ENCODE data around the gene CUX1. TPM values are rescaled to one million over a fixed set of nuclear protein-coding genes. Genes with fewer than 3 reads are reported as not detected.

The CUX1 gene
- total RNA-seq, 1 experiment from 2014 or later: 64.3 TPM

DNA sequence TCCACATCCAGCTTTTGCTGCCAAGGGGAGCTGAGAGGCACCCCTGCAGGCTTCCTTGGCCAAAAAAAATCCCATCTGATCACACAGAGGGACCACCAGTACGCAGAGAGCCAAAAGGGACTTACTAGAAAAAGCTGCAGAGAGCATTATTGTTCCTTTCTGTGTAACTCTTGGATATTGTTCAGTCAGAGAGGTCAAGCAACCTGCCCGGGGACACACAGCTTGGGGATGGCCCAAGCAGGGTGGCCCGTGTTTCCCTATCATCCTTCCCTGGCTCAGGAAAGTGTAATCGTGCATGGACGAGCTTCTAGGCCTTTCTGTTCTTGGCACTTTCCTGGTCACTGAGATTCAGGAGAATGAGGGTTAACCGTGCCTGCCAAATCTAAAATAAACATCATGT is 385.1 kb downstream of the CUX1 start:
- H3K4me1 Mint-ChIP-seq: no peaks in the 10 kb centered on the region
- H3K4me3 Mint-ChIP-seq: no peak overlapping the region
- no peak for TF ChIP-seq ZNF396 (CRISPR knock-in tag; IDR thresholded peaks at IDR 0.05; ENCODE audit: borderline replicate concordance)
- TF ChIP-seq ZNF121 (CRISPR knock-in tag; IDR thresholded peaks at IDR 0.05): no peak
- no peak for TF ChIP-seq ELF4 (CRISPR knock-in tag; IDR thresholded peaks at IDR 0.05; ENCODE audit: low read depth)
- TF ChIP-seq, protein P1, sequence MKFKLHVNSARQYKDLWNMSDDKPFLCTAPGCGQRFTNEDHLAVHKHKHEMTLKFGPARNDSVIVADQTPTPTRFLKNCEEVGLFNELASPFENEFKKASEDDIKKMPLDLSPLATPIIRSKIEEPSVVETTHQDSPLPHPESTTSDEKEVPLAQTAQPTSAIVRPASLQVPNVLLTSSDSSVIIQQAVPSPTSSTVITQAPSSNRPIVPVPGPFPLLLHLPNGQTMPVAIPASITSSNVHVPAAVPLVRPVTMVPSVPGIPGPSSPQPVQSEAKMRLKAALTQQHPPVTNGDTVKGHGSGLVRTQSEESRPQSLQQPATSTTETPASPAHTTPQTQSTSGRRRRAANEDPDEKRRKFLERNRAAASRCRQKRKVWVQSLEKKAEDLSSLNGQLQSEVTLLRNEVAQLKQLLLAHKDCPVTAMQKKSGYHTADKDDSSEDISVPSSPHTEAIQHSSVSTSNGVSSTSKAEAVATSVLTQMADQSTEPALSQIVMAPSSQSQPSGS (CRISPR knock-in tag; IDR thresholded peaks at IDR 0.05; ENCODE audit: borderline replicate concordance, low read depth): no peak
- TF ChIP-seq, protein P2, sequence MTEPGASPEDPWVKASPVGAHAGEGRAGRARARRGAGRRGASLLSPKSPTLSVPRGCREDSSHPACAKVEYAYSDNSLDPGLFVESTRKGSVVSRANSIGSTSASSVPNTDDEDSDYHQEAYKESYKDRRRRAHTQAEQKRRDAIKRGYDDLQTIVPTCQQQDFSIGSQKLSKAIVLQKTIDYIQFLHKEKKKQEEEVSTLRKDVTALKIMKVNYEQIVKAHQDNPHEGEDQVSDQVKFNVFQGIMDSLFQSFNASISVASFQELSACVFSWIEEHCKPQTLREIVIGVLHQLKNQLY (CRISPR knock-in tag; IDR thresholded peaks at IDR 0.05): no peak
- no peak for TF ChIP-seq MXD4 (CRISPR knock-in tag; IDR thresholded peaks at IDR 0.05; ENCODE audit: borderline replicate concordance)
- TF ChIP-seq, protein P3, sequence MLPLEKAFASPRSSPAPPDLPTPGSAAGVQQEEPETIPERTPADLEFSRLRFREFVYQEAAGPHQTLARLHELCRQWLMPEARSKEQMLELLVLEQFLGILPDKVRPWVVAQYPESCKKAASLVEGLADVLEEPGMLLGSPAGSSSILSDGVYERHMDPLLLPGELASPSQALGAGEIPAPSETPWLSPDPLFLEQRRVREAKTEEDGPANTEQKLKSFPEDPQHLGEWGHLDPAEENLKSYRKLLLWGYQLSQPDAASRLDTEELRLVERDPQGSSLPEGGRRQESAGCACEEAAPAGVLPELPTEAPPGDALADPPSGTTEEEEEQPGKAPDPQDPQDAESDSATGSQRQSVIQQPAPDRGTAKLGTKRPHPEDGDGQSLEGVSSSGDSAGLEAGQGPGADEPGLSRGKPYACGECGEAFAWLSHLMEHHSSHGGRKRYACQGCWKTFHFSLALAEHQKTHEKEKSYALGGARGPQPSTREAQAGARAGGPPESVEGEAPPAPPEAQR (CRISPR knock-in tag; IDR thresholded peaks at IDR 0.05): no peak
- no peak for TF ChIP-seq IRF2 (CRISPR knock-in tag; IDR thresholded peaks at IDR 0.05; ENCODE audit: borderline replicate concordance, low read depth)
- TF ChIP-seq, protein P4, sequence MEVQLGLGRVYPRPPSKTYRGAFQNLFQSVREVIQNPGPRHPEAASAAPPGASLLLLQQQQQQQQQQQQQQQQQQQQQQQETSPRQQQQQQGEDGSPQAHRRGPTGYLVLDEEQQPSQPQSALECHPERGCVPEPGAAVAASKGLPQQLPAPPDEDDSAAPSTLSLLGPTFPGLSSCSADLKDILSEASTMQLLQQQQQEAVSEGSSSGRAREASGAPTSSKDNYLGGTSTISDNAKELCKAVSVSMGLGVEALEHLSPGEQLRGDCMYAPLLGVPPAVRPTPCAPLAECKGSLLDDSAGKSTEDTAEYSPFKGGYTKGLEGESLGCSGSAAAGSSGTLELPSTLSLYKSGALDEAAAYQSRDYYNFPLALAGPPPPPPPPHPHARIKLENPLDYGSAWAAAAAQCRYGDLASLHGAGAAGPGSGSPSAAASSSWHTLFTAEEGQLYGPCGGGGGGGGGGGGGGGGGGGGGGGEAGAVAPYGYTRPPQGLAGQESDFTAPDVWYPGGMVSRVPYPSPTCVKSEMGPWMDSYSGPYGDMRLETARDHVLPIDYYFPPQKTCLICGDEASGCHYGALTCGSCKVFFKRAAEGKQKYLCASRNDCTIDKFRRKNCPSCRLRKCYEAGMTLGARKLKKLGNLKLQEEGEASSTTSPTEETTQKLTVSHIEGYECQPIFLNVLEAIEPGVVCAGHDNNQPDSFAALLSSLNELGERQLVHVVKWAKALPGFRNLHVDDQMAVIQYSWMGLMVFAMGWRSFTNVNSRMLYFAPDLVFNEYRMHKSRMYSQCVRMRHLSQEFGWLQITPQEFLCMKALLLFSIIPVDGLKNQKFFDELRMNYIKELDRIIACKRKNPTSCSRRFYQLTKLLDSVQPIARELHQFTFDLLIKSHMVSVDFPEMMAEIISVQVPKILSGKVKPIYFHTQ (CRISPR knock-in tag; IDR thresholded peaks at IDR 0.05): no peak
- no peak for TF ChIP-seq CBFB (CRISPR knock-in tag; IDR thresholded peaks at IDR 0.05; ENCODE audit: low read depth)
- TF ChIP-seq GRHL2 (CRISPR knock-in tag; IDR thresholded peaks at IDR 0.05; ENCODE audit: insufficient replicate concordance, severe bottlenecking): no peak
- TF ChIP-seq NFYB (CRISPR knock-in tag; conservative IDR thresholded peaks at IDR 0.05; ENCODE audit: low read depth): no peak
- no peak for TF ChIP-seq MYBL2 (CRISPR knock-in tag; IDR thresholded peaks at IDR 0.05)
- TF ChIP-seq ZNF416 (CRISPR knock-in tag; IDR thresholded peaks at IDR 0.05): no peak
- TF ChIP-seq NR3C1 (CRISPR knock-in tag; conservative IDR thresholded peaks at IDR 0.05; ENCODE audit: low read depth): no peak
- TF ChIP-seq, protein P5, sequence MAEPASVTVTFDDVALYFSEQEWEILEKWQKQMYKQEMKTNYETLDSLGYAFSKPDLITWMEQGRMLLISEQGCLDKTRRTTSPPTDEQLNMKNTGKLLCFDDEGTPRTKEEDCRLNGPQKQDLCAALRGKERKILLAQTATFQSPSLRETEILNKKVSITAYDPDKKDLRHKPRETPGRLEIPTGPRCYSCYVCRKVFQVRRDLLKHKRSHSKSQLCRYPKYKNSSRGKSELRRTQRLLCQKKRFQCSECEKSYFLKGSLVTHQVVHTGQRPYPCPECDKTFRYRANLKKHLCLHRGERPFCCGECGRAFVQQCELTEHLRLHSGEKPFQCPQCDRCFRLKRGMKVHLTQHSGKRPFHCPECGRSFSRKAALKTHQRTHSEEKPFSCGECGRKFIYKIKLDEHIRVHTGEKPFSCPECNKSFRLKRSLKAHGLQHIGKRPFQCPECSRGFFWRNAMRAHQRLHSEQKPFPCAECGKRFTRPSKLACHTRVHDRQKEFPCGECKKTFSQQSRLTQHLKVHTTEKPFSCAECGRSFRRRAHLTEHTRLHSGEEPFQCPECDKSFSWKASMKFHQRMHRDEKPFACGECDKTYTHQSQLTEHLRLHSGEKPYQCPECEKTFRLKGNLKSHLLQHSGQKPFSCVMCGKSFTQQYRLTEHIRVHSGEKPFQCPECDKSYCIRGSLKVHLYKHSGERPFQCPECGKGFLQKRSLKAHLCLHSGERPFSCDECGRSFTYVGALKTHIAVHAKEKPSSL (CRISPR knock-in tag; conservative IDR thresholded peaks at IDR 0.05): no peak
- TF ChIP-seq, protein P6, sequence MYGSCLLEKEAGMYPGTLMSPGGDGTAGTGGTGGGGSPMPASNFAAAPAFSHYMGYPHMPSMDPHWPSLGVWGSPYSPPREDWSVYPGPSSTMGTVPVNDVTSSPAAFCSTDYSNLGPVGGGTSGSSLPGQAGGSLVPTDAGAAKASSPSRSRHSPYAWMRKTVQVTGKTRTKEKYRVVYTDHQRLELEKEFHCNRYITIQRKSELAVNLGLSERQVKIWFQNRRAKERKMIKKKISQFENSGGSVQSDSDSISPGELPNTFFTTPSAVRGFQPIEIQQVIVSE (CRISPR knock-in tag; IDR thresholded peaks at IDR 0.05; ENCODE audit: borderline replicate concordance): no peak
- TF ChIP-seq TEAD1 (CRISPR knock-in tag; IDR thresholded peaks at IDR 0.05): no peak
- TF ChIP-seq, protein P7, sequence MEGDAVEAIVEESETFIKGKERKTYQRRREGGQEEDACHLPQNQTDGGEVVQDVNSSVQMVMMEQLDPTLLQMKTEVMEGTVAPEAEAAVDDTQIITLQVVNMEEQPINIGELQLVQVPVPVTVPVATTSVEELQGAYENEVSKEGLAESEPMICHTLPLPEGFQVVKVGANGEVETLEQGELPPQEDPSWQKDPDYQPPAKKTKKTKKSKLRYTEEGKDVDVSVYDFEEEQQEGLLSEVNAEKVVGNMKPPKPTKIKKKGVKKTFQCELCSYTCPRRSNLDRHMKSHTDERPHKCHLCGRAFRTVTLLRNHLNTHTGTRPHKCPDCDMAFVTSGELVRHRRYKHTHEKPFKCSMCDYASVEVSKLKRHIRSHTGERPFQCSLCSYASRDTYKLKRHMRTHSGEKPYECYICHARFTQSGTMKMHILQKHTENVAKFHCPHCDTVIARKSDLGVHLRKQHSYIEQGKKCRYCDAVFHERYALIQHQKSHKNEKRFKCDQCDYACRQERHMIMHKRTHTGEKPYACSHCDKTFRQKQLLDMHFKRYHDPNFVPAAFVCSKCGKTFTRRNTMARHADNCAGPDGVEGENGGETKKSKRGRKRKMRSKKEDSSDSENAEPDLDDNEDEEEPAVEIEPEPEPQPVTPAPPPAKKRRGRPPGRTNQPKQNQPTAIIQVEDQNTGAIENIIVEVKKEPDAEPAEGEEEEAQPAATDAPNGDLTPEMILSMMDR (IDR thresholded peaks at IDR 0.05): no peak
- TF ChIP-seq, protein P8, sequence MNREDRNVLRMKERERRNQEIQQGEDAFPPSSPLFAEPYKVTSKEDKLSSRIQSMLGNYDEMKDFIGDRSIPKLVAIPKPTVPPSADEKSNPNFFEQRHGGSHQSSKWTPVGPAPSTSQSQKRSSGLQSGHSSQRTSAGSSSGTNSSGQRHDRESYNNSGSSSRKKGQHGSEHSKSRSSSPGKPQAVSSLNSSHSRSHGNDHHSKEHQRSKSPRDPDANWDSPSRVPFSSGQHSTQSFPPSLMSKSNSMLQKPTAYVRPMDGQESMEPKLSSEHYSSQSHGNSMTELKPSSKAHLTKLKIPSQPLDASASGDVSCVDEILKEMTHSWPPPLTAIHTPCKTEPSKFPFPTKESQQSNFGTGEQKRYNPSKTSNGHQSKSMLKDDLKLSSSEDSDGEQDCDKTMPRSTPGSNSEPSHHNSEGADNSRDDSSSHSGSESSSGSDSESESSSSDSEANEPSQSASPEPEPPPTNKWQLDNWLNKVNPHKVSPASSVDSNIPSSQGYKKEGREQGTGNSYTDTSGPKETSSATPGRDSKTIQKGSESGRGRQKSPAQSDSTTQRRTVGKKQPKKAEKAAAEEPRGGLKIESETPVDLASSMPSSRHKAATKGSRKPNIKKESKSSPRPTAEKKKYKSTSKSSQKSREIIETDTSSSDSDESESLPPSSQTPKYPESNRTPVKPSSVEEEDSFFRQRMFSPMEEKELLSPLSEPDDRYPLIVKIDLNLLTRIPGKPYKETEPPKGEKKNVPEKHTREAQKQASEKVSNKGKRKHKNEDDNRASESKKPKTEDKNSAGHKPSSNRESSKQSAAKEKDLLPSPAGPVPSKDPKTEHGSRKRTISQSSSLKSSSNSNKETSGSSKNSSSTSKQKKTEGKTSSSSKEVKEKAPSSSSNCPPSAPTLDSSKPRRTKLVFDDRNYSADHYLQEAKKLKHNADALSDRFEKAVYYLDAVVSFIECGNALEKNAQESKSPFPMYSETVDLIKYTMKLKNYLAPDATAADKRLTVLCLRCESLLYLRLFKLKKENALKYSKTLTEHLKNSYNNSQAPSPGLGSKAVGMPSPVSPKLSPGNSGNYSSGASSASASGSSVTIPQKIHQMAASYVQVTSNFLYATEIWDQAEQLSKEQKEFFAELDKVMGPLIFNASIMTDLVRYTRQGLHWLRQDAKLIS (CRISPR knock-in tag; IDR thresholded peaks at IDR 0.05; ENCODE audit: borderline replicate concordance): no peak
- H3K27ac Mint-ChIP-seq: no peak overlapping the region
- DNase-seq (ENCODE audit: low spot score) (no peak), ATAC-seq (no peak)
- H3K9me3 Mint-ChIP-seq: no peaks in the 10 kb centered on the region
- H3K36me3 Mint-ChIP-seq: peaks cover 62% of the 10 kb centered on the region
- POLR2A ChIA-PET: no interaction called here
- no peaks in the 10 kb centered on the region for H3K27me3 Mint-ChIP-seq (ENCODE audit: low read depth)
- CTCF ChIA-PET: interaction anchor here (0.5 kb wide), 1 partner anchor 1643 kb away, joined by 4 read pairs; no protein-coding TSS in a partner anchor
